Measurements from ENCODE around the gene WFIKKN2.

Gene WFIKKN2

DNA sequence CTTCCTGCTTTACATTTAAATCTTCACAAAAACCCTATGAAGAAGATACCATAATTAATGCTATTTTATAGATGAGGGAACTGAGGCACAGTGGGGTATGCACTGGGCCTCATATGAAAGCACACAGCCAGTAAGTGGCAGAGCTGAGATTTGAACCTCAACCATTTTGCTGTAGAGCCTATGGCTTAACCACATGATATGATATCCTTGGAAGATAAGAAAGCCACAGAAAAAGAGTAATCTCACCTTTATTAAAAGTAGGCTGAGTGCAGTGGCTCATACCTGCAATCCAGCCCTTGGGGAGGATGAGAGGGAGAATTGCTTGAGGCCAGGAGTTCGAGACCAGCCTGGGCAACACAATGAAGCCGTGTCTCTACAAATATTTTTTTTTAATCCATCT lies 45.8 kb downstream of the WFIKKN2 start:
- no peak for DNase-seq

DNA sequence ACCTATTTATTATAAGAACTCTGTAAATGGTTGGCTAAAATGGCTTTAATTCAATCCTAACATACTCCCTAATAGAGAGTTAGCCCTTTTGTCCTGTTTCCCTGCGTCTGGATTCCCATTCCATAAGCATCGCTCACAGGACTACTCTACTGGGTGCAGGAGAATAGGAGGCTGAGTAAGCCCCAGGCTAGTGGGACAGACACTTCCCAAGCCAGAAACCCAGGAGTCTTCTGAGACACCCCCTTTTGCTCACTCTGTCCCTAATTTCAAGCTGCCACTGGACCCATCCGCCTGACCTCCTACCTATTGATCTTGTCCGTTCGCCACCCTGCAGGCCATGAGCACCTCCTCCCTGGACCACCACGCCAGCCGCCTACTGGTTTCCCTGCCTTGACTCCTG lies 47.5 kb downstream of the WFIKKN2 start:
- DNase-seq, result no peak

DNA sequence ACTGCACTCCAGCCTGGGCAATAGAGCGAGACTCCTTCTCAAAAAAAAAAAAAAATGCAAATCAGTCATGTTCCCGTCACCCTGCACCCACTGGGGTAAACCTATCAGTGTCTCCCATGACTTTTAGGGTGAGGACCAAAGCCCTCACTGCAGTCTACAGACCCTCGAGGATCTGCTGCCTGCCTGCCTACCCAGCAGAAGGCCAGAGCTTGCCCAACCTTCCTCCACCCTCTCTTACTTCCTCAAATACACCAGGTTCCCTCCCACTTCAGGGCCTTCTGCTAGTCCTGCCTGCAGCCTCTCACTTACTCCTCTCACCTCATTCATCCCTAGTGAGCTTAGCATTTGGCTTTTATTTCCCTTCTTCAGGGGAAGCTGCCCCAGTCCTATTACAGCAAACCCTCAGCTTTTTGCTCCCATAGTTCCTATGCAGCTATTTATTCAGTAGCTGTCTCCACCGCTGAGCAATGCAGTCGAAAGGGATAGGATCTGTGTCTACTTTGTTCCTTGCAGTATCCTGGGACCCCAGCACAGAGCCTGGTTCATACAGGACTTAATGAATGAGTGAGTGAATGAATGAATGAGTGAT lies 48.6 kb downstream of the WFIKKN2 start:
- no peak for DNase-seq

DNA sequence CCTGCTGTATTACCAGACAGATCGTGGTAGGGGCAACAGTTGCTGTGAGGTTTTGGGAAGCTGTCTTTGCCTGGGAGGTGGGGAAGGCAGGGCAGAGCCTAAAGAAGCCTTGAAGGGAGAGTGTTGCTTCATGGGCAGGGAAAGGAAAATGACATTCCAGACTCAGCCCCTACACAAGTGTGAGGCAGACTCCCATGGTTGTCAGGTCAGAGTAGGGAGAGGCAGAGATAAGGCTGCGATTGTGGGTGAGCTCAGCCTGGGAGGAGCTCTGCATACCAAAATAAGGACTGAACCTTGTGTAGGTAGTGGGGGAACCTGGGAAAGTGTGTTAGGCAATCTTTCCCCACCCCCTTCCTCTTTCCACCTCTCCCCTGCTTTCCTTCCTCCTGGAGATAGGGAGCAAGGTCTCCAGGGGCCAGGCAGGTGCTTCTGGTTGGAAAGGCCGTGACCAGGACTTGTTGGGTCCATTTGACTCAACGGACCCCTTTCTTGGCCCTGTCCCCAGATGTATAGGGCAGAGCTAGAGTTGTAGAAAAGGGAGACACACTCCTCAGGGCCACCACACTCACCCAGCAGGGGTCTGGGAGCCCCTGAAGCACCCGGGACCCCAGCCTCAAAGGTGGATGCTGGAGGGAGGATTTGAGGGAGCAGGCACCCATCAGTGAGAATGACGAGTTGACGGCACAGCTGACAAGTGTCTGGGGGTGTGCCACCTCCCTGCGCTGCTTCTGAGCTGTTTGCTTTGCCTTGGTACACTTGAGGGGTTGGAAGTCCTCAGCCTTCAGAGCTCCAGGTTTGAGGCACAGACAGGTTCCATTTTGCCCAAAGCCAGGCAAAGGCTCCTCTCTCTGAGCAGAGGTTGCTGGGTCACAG lies 49.3 kb downstream of the WFIKKN2 start:
- no peak for DNase-seq

DNA sequence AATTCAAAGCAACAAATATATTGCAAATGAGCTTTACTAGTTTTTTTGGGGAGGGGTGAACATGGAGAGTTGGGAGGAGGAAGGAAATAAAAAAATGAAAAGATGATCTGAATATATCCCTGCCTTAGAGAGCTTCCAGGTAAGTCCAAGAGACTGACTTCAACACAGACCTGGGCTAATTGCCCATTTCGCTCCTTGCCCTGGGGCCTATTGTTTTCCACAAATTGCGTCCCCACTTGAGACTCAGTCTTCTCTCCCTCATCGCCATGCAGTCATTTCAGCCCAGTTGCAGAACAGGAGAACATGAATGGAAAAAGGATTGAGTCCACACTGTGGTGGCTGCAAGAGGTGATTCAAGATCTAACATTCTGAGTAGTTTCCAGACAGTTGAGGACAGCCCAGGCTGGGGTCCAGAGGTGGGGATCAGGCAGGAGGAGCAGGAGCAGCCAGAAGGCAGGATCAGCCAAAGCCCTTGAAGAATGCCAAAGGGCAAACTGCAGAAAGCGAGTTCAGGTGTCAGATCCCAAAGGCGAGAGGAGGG lies 52.4 kb downstream of the WFIKKN2 start:
- no peak for DNase-seq

DNA sequence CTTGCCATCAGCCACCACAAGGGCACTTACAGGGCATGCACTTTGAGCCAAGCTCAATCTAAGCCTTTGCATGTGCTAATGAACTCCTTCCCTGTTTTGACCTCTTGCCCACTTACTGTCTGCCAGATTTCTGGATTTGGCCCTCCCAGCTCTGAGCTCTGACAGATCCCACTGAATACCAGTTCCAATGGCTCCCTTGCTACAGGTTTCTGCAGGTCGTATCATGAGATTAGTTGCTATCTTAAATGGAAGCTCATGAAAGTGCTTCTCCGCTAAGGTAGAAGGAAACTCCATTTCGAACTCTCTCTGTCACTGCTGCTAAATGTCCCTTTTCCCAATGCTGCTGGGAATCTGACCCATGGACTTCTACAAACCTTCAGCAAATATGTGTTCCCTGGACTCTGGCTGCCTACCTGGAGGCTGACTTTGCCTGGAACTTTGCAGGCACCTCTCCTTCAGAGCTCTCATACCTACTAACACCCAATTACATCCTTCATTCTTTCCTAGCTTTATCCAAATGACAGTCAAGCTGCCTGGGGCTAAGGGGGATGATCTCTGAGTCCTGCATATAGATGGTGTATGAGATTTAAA lies 54.2 kb downstream of the WFIKKN2 start:
- no peak for DNase-seq

DNA sequence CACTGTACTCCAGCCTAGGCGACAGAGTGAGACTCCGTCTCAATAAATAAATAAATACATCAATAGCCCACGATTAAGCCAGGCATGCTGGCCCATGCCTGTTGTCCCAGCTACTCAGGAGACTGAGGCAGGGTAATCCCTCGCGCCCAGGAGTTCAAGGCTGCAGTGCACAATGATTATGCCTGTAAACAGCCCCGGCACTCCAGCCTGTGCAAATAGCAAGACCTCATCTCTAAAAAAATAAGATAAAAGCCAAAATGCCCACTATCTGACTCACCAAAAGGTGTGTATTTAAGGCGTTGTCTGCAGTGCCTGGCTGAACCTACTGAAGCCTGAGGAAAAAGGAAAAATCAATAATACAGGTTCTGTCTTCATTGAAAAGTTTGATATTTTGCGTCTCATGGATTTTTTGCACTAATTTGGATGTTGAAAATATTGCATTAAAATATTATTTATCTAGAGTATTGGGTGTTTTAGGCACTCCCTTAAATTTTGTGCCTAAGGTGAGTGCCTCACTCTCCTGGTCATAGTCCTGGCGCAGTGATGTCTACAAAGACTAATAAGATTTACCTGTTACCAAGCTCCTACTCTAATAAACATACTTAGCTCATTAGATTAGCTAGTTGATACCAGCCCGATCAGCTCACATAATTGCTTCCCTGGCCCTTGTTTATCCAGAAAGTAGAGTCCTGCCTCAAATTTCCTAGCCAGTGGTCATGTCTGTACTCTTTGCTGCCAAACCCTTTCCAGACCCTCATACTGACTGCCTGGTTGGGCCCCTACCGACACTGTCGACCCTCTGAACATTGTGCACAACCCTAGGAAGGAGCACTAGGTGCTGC lies 55.5 kb downstream of the WFIKKN2 start:
- DNase-seq, result no peak

DNA sequence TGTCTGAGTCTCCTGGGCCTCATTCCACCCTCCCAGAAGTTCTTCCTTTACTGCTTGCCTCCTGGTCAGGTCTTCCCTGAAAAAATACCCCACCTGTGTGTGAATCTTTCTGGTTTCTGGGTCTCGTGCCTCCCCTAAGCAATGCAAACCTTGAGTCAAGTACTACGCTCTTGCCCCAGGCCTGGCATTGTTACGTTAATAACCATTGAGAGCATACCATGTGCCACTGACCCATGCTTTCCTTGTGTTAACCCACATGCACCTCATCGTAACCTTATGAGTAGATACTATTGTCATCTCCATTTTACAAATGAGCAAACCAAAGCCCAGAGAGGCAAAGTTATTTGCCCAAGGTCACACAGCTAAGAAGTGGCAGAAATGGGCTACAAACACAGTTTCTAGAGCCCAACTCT lies 56.2 kb downstream of the WFIKKN2 start:
- DNase-seq, result no peak

Measured in central memory CD4-positive, alpha-beta T cell (primary cell).